ENCODE data around the gene IFT81. TPM values are rescaled to one million over a fixed set of nuclear protein-coding genes. Genes with fewer than 3 reads are reported as not detected.

IFT81 gene
- total and polyA plus RNA-seq, 2 donors (not counting 3 experiments of a cell fraction or from before 2014, with no cell fraction given) = 2.4 to 9.8 TPM

- H4K20me1 ChIP-seq (replicated peaks; ENCODE audit: control insufficient read depth, extremely low read depth, insufficient read depth, low read length) = no peaks in the 10 kb centered on the region
- H3K79me2 ChIP-seq (ENCODE audit: control insufficient read depth, insufficient read depth, low read length) = no peaks in the 10 kb centered on the region
- no peaks in the 10 kb centered on the region for H3K9me3 ChIP-seq (replicated peaks; ENCODE audit: control insufficient read depth, insufficient read depth, low read length)
- H3K4me3 ChIP-seq (replicated peaks in 1 of 3; ENCODE audit: insufficient read depth in 1 of 3, low read depth in 1 of 3, low read length in 3 of 3) = no peak overlapping the region
- no peaks in the 10 kb centered on the region for H3K27me3 ChIP-seq (ENCODE audit: control insufficient read depth in 2 of 2, insufficient read depth in 2 of 2, low read length in 2 of 2)
- no peak overlapping the region for H3K4me2 ChIP-seq (ENCODE audit: insufficient read depth, low read length)
- H3K27ac ChIP-seq (ENCODE audit: insufficient read depth, low read depth, low read length) = no peak overlapping the region
- H3K9me1 ChIP-seq (replicated peaks; ENCODE audit: control insufficient read depth, extremely low read depth, insufficient read depth, low read length) = no peaks in the 10 kb centered on the region
- POLR2A ChIA-PET = no interaction called here
- dilution Hi-C loops (cut with MboI; ENCODE audit: extremely low pct_ligation_motif_present, low sequenced_read_pairs) = no loop called here
- no peak for DNase-seq (ENCODE audit: low read depth, low spot score)
- intact Hi-C loops (cut with micrococcal nuclease) = no loop called here
- CTCF ChIA-PET = interaction anchor here (1.0 to 4.6 kb wide), 4 partner anchors 22 to 185 kb away, joined by 3 to 26 read pairs (median 6); no protein-coding TSS in a partner anchor
- no TSS peak for BruUV-seq (replicated peaks)
- no peak for FAIRE-seq
- H3K36me3 ChIP-seq (ENCODE audit: control insufficient read depth in 2 of 2, extremely low read depth in 1 of 2, insufficient read depth in 2 of 2, low read length in 2 of 2) = no peaks in the 10 kb centered on the region
- H2AFZ ChIP-seq (ENCODE audit: low read depth, low read length) = no peak overlapping the region
- no peak overlapping the region for H3K9ac ChIP-seq (replicated peaks; ENCODE audit: extremely low read depth, insufficient read depth, low read length)
- no peaks in the 10 kb centered on the region for H3K4me1 ChIP-seq (ENCODE audit: control insufficient read depth, extremely low read depth, insufficient read depth, low read length)
- TF ChIP-seq POLR2AphosphoS5 (IDR thresholded peaks at IDR 0.05; ENCODE audit: insufficient read depth, low read depth, low read length) (no peak), MAX (IDR thresholded peaks at IDR 0.05; ENCODE audit: insufficient read depth, insufficient read length) (no peak), GATA2 (IDR thresholded peaks at IDR 0.05; ENCODE audit: insufficient read depth, insufficient read length, low read depth, low read length) (no peak), MYC (IDR thresholded peaks at IDR 0.05; ENCODE audit: low read depth, low read length) (no peak)
Observed at GRCh38 chr12:110246636-110247339, 122.6 kb downstream of the IFT81 start.

GRCh38 chr12:110247340-110248095, 123.4 kb downstream of the IFT81 start:
- H3K9me3 ChIP-seq (replicated peaks; ENCODE audit: control insufficient read depth, insufficient read depth, low read length) = no peaks in the 10 kb centered on the region
- no peaks in the 10 kb centered on the region for H3K27me3 ChIP-seq (ENCODE audit: control insufficient read depth in 2 of 2, insufficient read depth in 2 of 2, low read length in 2 of 2)
- no peaks in the 10 kb centered on the region for H3K36me3 ChIP-seq (ENCODE audit: control insufficient read depth in 2 of 2, extremely low read depth in 1 of 2, insufficient read depth in 2 of 2, low read length in 2 of 2)
- H3K9me1 ChIP-seq (replicated peaks; ENCODE audit: control insufficient read depth, extremely low read depth, insufficient read depth, low read length) = no peaks in the 10 kb centered on the region
- H2AFZ ChIP-seq (ENCODE audit: low read depth, low read length) = no peak overlapping the region
- no peaks in the 10 kb centered on the region for H4K20me1 ChIP-seq (replicated peaks; ENCODE audit: control insufficient read depth, extremely low read depth, insufficient read depth, low read length)
- H3K79me2 ChIP-seq (ENCODE audit: control insufficient read depth, insufficient read depth, low read length) = no peaks in the 10 kb centered on the region
- FAIRE-seq (no peak), DNase-seq (ENCODE audit: low read depth, low spot score) (no peak)
- H3K4me3 ChIP-seq (replicated peaks in 1 of 3; ENCODE audit: insufficient read depth in 1 of 3, low read depth in 1 of 3, low read length in 3 of 3) = no peak overlapping the region
- dilution Hi-C loops (cut with MboI; ENCODE audit: extremely low pct_ligation_motif_present, low sequenced_read_pairs) (no loop called here), intact Hi-C loops (cut with micrococcal nuclease) (no loop called here)
- no TSS peak for BruUV-seq (replicated peaks)
- CTCF ChIA-PET = interaction anchor here (0.9 to 1.9 kb wide), 5 partner anchors 9 to 184 kb away, joined by 3 to 7 read pairs (median 3); no protein-coding TSS in a partner anchor
- no peak overlapping the region for H3K27ac ChIP-seq (ENCODE audit: insufficient read depth, low read depth, low read length)
- no peak for TF ChIP-seq JUN (IDR thresholded peaks at IDR 0.05; ENCODE audit: borderline replicate concordance, insufficient read depth, insufficient read length, low read depth)
- no peak for TF ChIP-seq POLR2A (IDR thresholded peaks at IDR 0.05; ENCODE audit: low read depth, low read length)
- no peak for TF ChIP-seq MAX (IDR thresholded peaks at IDR 0.05; ENCODE audit: insufficient read depth, insufficient read length)
- no peak for TF ChIP-seq MYC (IDR thresholded peaks at IDR 0.05; ENCODE audit: low read depth, low read length)
- H3K9ac ChIP-seq (replicated peaks; ENCODE audit: extremely low read depth, insufficient read depth, low read length) = no peak overlapping the region
- H3K4me1 ChIP-seq (ENCODE audit: control insufficient read depth, extremely low read depth, insufficient read depth, low read length) = no peaks in the 10 kb centered on the region
- POLR2A ChIA-PET = no interaction called here
- no peak overlapping the region for H3K4me2 ChIP-seq (ENCODE audit: insufficient read depth, low read length)

All from endothelial cell of umbilical vein (primary cell).